Breast epithelium (tissue), 4 donors: ENCODE measurements around the gene EIF4ENIF1. TPM values are rescaled to one million over a fixed set of nuclear protein-coding genes. Genes with fewer than 3 reads are reported as not detected.

Source experiments
- DNase-seq, 2 donors: peaks; one replicate each; pipeline ENCODE4 v3.0.0-alpha.2; 2019; ENCODE audit warnings: low spot score in 2 of 2
- H3K27ac ChIP-seq, 2 donors: fragments of 200-600 bp; sonication (generic) in 1 of 2; one replicate each; pipeline ENCODE4 v1.5.1; 2016 to 2019; ENCODE audit warnings: mild to moderate bottlenecking in 1 of 2
- H3K27me3 ChIP-seq, 2 donors: fragments of 200-600 bp; sonication (generic) in 1 of 2; one replicate each; pipeline versions ENCODE4 v1.5.1 to v1.6.0; 2017 to 2019; ENCODE audit warnings: control low read depth in 1 of 2, mild to moderate bottlenecking in 1 of 2
- H3K36me3 ChIP-seq: fragments of 200-600 bp; one replicate; pipeline ENCODE4 v1.5.1; 2019
- H3K4me1 ChIP-seq, 2 donors: fragments of 200-600 bp; sonication (generic); one replicate each; pipeline ENCODE4 v1.5.1; 2016 to 2019; ENCODE audit warnings: control low read depth in 1 of 2
- H3K4me3 ChIP-seq, 3 donors: fragments of 200-600 bp; sonication (generic); 1 replicate in 2 of 3; 2 replicates in 1 of 3; pipeline ENCODE4 v1.5.1; 2016 to 2019; ENCODE audit warnings: mild to moderate bottlenecking in 3 of 3, moderate library complexity in 2 of 3
- H3K9me3 ChIP-seq, 2 donors: fragments of 200-600 bp; sonication (generic) in 1 of 2; one replicate each; pipeline ENCODE4 v1.5.1; 2016 to 2019; ENCODE audit warnings: control low read depth in 1 of 2
- CTCF ChIP-seq, 3 donors: fragments of 450-650 bp; IDR thresholded peaks; one replicate each; pipeline ENCODE4 v1.5.1; 2016 to 2017; ENCODE audit warnings: antibody characterized with exemption in 3 of 3, mild to moderate bottlenecking in 3 of 3, moderate library complexity in 3 of 3
- POLR2A ChIP-seq: fragments of 450-650 bp; IDR thresholded peaks from one replicate; pipeline ENCODE4 v1.6.1; 2016; ENCODE audit warnings: antibody characterized with exemption, mild to moderate bottlenecking, moderate library complexity
- POLR2AphosphoS5 ChIP-seq, 3 donors: sonication (generic); formaldehyde crosslinking; IDR thresholded peaks; one replicate each; pipeline ENCODE4 v1.6.1; 2017; ENCODE audit warnings: antibody characterized with exemption in 3 of 3
- intact Hi-C: fragments of 100-400 bp; cut with DNase I; formaldehyde crosslinking; loops from one replicate; pipeline ENCODE4 v1.15.1; 2023; ENCODE audit warnings: low total_unique reads
- total RNA-seq, 3 donors: library from RNA; depleted of rRNA; stranded (reverse); fragments of >200 nt; gene quantifications; one replicate each; pipeline ENCODE4 v1.1.0, GENCODE V29; 2016

The EIF4ENIF1 gene
- total RNA-seq, 3 donors from 2014 or later = 15.2 to 23.3 (median 20.0) TPM

DNA sequence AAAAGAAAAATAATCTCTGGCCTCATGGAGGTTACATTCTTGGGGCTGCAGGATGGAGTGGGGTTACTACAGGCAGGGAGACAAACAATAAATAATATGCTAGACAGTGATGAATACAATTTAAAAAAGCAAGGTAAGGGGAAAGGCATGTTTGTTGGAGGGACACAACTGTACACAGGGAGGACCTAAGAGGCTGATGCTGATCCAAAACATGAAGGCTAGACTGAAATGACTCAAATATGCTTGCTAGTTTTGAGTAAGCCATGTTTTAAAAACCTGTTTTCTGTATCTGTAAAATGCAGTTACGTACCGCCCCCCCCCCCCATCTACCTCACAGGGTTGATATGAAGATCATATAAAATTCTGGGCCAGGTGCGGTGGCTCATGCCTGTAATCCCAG, 44.0 kb downstream of the EIF4ENIF1 start:
- Histone ChIP-seq H3K27ac (no peak overlapping the region), H3K9me3 (no peaks in the 10 kb centered on the region), H3K4me3 (no peak overlapping the region), H3K4me1 (no peaks in the 10 kb centered on the region), H3K27me3 (no peaks in the 10 kb centered on the region), H3K36me3 (no peaks in the 10 kb centered on the region)
- DNase-seq = no peak
- intact Hi-C loops = no loop called here
- no peak for TF ChIP-seq POLR2A
- no peak for TF ChIP-seq CTCF (IDR thresholded peaks at IDR 0.05)
- no peak for TF ChIP-seq POLR2AphosphoS5 (IDR thresholded peaks at IDR 0.05)

DNA sequence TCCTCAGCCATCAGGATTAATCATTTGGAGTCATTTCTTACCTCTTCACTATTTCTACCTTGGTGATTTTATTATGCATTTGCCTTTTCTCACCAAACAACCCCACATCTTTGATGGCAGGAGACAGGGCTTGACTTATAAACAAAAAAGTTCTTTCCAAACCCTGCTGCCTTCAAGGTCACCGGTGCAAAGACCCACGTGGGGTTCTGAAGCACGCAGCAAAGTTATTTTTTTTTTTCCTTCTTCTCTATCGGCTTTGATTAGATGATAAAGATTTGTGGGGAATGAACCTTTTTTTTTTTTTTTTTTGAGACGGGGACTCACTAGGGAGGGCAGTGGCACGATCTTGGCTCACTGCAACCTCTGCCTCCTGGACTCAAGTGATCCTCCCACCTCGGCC, 46.1 kb downstream of the EIF4ENIF1 start:
- intact Hi-C loops = no loop called here
- DNase-seq = no peak
- Histone ChIP-seq H3K27ac (no peak overlapping the region), H3K27me3 (no peaks in the 10 kb centered on the region), H3K36me3 (peaks cover 9% of the 10 kb centered on the region), H3K4me3 (no peak overlapping the region), H3K9me3 (no peaks in the 10 kb centered on the region), H3K4me1 (no peaks in the 10 kb centered on the region)
- TF ChIP-seq POLR2A (no peak), POLR2AphosphoS5 (IDR thresholded peaks at IDR 0.05) (no peak), CTCF (IDR thresholded peaks at IDR 0.05) (no peak)

DNA sequence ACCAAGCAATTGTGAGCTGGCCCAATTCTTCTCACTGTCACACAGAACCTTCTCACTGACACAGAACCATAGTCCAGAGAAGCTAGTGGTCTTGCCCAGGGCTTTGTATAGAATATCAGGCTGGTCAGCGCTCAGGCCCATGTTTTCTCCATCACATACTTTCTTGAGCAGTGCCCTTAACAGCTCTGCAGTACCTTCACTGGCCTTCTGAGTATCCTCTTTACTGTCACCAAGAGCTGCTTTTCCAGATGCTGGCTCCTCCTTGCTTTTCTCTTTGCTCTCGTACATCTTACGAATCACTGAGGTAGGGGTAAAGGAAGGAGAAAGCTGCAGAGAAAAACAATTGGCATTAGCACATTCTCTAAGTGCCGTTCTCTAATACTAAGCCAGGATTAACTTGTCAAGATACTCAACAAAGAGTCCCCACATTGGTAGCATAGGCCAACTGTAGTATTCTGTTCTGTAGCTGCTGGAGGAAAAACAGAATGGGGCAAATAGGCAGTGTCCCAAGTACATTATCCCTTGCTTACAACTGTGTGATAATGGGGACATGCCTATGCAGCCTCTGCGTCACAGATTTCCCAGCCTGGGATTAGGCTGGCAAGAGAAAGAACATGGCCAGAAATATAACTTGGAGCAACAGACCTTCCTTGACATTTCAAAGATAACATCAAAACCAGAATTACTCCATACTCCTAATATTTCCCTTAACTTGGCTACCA, 46.7 kb downstream of the EIF4ENIF1 start:
- peaks cover 9% of the 10 kb centered on the region for H3K36me3 ChIP-seq
- H3K9me3 ChIP-seq = no peaks in the 10 kb centered on the region
- TF ChIP-seq POLR2AphosphoS5 (IDR thresholded peaks at IDR 0.05) = no peak
- TF ChIP-seq POLR2A = no peak
- no peak for TF ChIP-seq CTCF (IDR thresholded peaks at IDR 0.05)
- intact Hi-C loops = no loop called here
- H3K4me1 ChIP-seq = no peaks in the 10 kb centered on the region
- H3K27me3 ChIP-seq = no peaks in the 10 kb centered on the region
- DNase-seq = no peak
- no peak overlapping the region for H3K27ac ChIP-seq
- no peak overlapping the region for H3K4me3 ChIP-seq

- Histone ChIP-seq H3K27ac (no peak overlapping the region), H3K4me1 (no peaks in the 10 kb centered on the region), H3K36me3 (peaks cover 9% of the 10 kb centered on the region), H3K4me3 (no peak overlapping the region), H3K27me3 (no peaks in the 10 kb centered on the region), H3K9me3 (no peaks in the 10 kb centered on the region)
- no peak for DNase-seq
- intact Hi-C loops = no loop called here
- no peak for TF ChIP-seq POLR2A
- no peak for TF ChIP-seq POLR2AphosphoS5 (IDR thresholded peaks at IDR 0.05)
- no peak for TF ChIP-seq CTCF (IDR thresholded peaks at IDR 0.05)
Observed at GRCh38 chr22:31441652-31442051, 48.0 kb downstream of the EIF4ENIF1 start.

DNA sequence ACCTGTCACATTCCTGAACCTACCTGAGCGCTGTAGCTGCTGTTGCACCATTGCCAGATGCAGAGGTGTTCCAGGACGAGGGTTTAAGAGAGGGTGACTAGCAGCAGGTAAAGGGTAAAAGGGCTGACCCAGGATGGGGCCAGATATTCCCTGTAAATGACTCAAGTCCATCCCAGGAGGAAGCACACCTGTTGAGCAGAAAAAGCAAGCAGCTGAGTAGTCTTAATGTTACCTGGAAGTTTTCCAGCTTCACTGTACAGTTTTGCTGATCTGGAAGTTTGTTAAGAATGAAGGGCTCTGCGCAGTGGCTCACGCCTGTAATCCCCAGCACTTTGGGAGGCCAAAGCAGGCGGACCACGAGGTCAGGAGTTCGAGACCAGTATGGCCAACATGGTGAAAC, 49.0 kb downstream of the EIF4ENIF1 start:
- intact Hi-C loops = no loop called here
- TF ChIP-seq CTCF (IDR thresholded peaks at IDR 0.05) = no peak
- TF ChIP-seq POLR2A = no peak
- no peak for TF ChIP-seq POLR2AphosphoS5 (IDR thresholded peaks at IDR 0.05)
- Histone ChIP-seq H3K4me3 (no peak overlapping the region), H3K36me3 (peaks cover 9% of the 10 kb centered on the region), H3K27me3 (no peaks in the 10 kb centered on the region), H3K4me1 (no peaks in the 10 kb centered on the region), H3K9me3 (no peaks in the 10 kb centered on the region), H3K27ac (no peak overlapping the region)
- DNase-seq = no peak
